ENCODE data around the gene PRRG4.

PRRG4 gene

DNA sequence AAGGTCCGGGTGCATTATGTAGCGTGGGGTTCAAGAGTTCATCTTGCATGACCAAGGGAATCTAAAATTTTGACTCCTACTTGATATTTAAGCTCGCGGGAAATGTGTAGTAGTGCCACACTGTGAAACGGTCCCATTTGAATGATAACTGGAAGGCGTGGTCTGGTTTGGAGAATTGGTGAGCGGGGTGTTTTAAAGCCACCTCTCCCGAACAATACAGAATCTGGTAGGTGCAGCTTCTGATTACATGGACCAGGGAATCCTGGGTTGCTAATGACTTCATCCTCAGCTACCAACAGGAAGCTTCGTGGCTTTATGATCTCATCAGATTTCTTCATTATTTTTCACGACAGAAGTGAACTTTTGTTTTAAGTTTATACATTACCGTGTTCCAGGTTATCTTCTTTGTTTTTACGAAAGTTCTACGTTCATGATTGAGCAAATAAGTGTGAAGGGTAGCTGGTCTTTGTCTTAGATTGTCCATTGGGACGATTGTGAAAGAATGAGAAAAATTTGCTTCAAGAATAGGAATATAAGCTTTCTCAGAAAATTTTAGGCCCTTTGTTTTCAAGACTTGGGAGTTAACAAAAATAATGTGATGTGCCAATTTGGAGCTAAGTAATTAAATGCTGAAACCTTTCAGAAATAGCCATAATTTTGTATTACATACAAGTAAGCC lies 64.6 kb downstream of the PRRG4 start:
- 4% methylated on average over 11 of the region's 14 CpGs for WGBS
- Histone ChIP-seq H4K91ac (ENCODE audit: low read length) (no peak overlapping the region), H3K4me2 (ENCODE audit: low read length, poor library complexity, severe bottlenecking) (peak overlapping the region; percentile 87)

DNA sequence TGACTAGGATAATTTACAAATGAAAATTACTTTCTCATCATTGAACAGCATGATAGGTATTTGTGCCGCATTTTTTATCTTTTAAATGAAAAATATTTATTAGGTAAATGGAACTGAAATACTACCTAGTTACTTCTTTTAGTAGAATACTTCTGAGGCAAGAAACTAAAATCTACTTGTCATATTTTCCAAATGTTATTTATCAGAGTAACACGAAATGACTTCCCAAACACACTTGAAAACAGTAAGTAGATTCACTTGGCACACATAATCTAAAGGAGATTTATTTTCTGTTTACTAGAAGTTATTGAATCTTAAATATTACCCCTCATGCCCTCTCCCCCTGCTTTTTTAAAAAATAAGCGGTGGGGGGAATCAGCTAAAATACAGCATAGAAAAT lies 65.2 kb downstream of the PRRG4 start:
- H3K4me1 ChIP-seq (ENCODE audit: control insufficient read depth, insufficient read depth, low read depth, low read length): no peaks in the 10 kb centered on the region
- no peak overlapping the region for H3K4me2 ChIP-seq (ENCODE audit: low read length, poor library complexity, severe bottlenecking)
- H2AFZ ChIP-seq (ENCODE audit: low read depth, low read length): no peak overlapping the region
- H2BK5ac ChIP-seq (ENCODE audit: low read depth, low read length, poor library complexity, severe bottlenecking): no peak overlapping the region
- peak overlapping the region in 1 of 2 experiments; percentile 91 for H3K4me3 ChIP-seq (ENCODE audit: insufficient read depth in 1 of 2, low read depth in 1 of 2, low read length in 2 of 2)
- peaks cover 10% of the 10 kb centered on the region for H3K79me1 ChIP-seq (replicated peaks; ENCODE audit: low read length, poor library complexity, severe bottlenecking)
- no peak overlapping the region for H4K8ac ChIP-seq (ENCODE audit: low read length)
- H2BK12ac ChIP-seq (ENCODE audit: low read length in 2 of 2): no peak overlapping the region
- WGBS: 88% methylated on average over 1 of the region's 3 CpGs
- DNase-seq: peak; percentile 6
- no peak overlapping the region for H3K4ac ChIP-seq (ENCODE audit: low read depth in 1 of 2, low read length in 2 of 2)
- no peak overlapping the region for H2AK5ac ChIP-seq (ENCODE audit: low read length, severe bottlenecking)
- H3K9me3 ChIP-seq (ENCODE audit: control insufficient read depth, low read length): no peaks in the 10 kb centered on the region
- no peak overlapping the region for H3K18ac ChIP-seq (ENCODE audit: low read depth in 1 of 2, low read length in 2 of 2)
- no peaks in the 10 kb centered on the region for H3K27me3 ChIP-seq (ENCODE audit: control insufficient read depth in 1 of 2, insufficient read depth in 1 of 2, low read length in 2 of 2)
- H4K91ac ChIP-seq (ENCODE audit: low read length): no peak overlapping the region
- no peak overlapping the region for H2BK15ac ChIP-seq (ENCODE audit: low read depth, poor library complexity, severe bottlenecking)
- no peak overlapping the region for H3K23ac ChIP-seq (ENCODE audit: low read length in 2 of 2)
- no peak overlapping the region for H3K14ac ChIP-seq (ENCODE audit: low read length in 2 of 2)
- no peak overlapping the region for H2BK120ac ChIP-seq (ENCODE audit: low read depth, low read length)
- H3K9ac ChIP-seq (ENCODE audit: low read length): peak overlapping the region; percentile 96
- H3K36me3 ChIP-seq (ENCODE audit: control insufficient read depth in 1 of 2, insufficient read depth in 2 of 2, low read depth in 1 of 2, low read length in 2 of 2): no peaks in the 10 kb centered on the region
- no peak overlapping the region for H3K27ac ChIP-seq (ENCODE audit: low read length, poor library complexity, severe bottlenecking)

More for the DNA sequence above, 64.6 kb downstream of the PRRG4 start:
- peaks cover 10% of the 10 kb centered on the region for H3K79me1 ChIP-seq (replicated peaks; ENCODE audit: low read length, poor library complexity, severe bottlenecking)
- H3K36me3 ChIP-seq (ENCODE audit: control insufficient read depth in 1 of 2, insufficient read depth in 2 of 2, low read depth in 1 of 2, low read length in 2 of 2): no peaks in the 10 kb centered on the region
- H2BK12ac ChIP-seq (ENCODE audit: low read length in 2 of 2): no peak overlapping the region
- no peak overlapping the region for H3K4ac ChIP-seq (ENCODE audit: low read depth in 1 of 2, low read length in 2 of 2)
- H3K18ac ChIP-seq (ENCODE audit: low read depth in 1 of 2, low read length in 2 of 2): peak overlapping the region in 1 of 2 experiments; percentile 16
- H3K27me3 ChIP-seq (ENCODE audit: control insufficient read depth in 1 of 2, insufficient read depth in 1 of 2, low read length in 2 of 2): no peaks in the 10 kb centered on the region
- no peak overlapping the region for H2BK120ac ChIP-seq (ENCODE audit: low read depth, low read length)
- no peak overlapping the region for H2BK15ac ChIP-seq (ENCODE audit: low read depth, poor library complexity, severe bottlenecking)
- H3K9me3 ChIP-seq (ENCODE audit: control insufficient read depth, low read length): no peaks in the 10 kb centered on the region
- no peaks in the 10 kb centered on the region for H3K4me1 ChIP-seq (ENCODE audit: control insufficient read depth, insufficient read depth, low read depth, low read length)
- H4K8ac ChIP-seq (ENCODE audit: low read length): no peak overlapping the region
- no peak overlapping the region for H2AFZ ChIP-seq (ENCODE audit: low read depth, low read length)
- H2AK5ac ChIP-seq (ENCODE audit: low read length, severe bottlenecking): no peak overlapping the region
- peak; percentile 90 for DNase-seq
- H2BK5ac ChIP-seq (ENCODE audit: low read depth, low read length, poor library complexity, severe bottlenecking): no peak overlapping the region
- peak overlapping the region; percentile 68 for H3K27ac ChIP-seq (ENCODE audit: low read length, poor library complexity, severe bottlenecking)
- H3K9ac ChIP-seq (ENCODE audit: low read length): peak overlapping the region; percentile 96
- H3K14ac ChIP-seq (ENCODE audit: low read length in 2 of 2): no peak overlapping the region
- no peak overlapping the region for H3K23ac ChIP-seq (ENCODE audit: low read length in 2 of 2)
- H3K4me3 ChIP-seq (ENCODE audit: insufficient read depth in 1 of 2, low read depth in 1 of 2, low read length in 2 of 2): peak overlapping the region; percentile 91 to 96

DNA sequence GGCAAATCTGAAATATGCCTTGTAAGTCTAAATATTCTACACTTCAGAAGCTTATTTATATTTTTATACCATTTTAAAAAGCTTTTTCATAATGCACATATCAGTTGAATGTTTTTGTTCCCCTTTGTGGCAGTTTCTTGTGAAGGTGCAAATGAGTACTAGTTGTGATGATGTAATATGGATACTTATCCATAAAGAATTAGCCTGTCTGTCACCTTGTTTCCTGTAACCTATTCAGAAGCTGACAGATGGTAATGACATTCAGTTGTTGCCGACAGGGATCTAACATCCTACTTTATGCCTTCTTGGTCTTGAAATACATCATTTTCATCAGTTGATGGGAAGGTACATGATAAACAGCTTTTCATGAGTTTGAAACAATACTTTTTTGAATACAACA lies 65.7 kb downstream of the PRRG4 start:
- no peak overlapping the region for H3K4me3 ChIP-seq (ENCODE audit: insufficient read depth in 1 of 2, low read depth in 1 of 2, low read length in 2 of 2)
- no peaks in the 10 kb centered on the region for H3K27me3 ChIP-seq (ENCODE audit: control insufficient read depth in 1 of 2, insufficient read depth in 1 of 2, low read length in 2 of 2)
- H3K79me1 ChIP-seq (replicated peaks; ENCODE audit: low read length, poor library complexity, severe bottlenecking): peaks cover 10% of the 10 kb centered on the region
- no peak overlapping the region for H2BK120ac ChIP-seq (ENCODE audit: low read depth, low read length)
- no peak overlapping the region for H2BK12ac ChIP-seq (ENCODE audit: low read length in 2 of 2)
- no peak overlapping the region for H3K27ac ChIP-seq (ENCODE audit: low read length, poor library complexity, severe bottlenecking)
- no peak overlapping the region for H2AFZ ChIP-seq (ENCODE audit: low read depth, low read length)
- no peak overlapping the region for H4K8ac ChIP-seq (ENCODE audit: low read length)
- H3K4me2 ChIP-seq (ENCODE audit: low read length, poor library complexity, severe bottlenecking): no peak overlapping the region
- H3K4me1 ChIP-seq (ENCODE audit: control insufficient read depth, insufficient read depth, low read depth, low read length): no peaks in the 10 kb centered on the region
- H3K9me3 ChIP-seq (ENCODE audit: control insufficient read depth, low read length): no peaks in the 10 kb centered on the region
- H3K14ac ChIP-seq (ENCODE audit: low read length in 2 of 2): no peak overlapping the region
- WGBS: no CpG with 5 or more reads among the region's 1 CpG
- DNase-seq: no peak
- H4K91ac ChIP-seq (ENCODE audit: low read length): no peak overlapping the region
- no peaks in the 10 kb centered on the region for H3K36me3 ChIP-seq (ENCODE audit: control insufficient read depth in 1 of 2, insufficient read depth in 2 of 2, low read depth in 1 of 2, low read length in 2 of 2)
- H2BK5ac ChIP-seq (ENCODE audit: low read depth, low read length, poor library complexity, severe bottlenecking): no peak overlapping the region
- H2BK15ac ChIP-seq (ENCODE audit: low read depth, poor library complexity, severe bottlenecking): no peak overlapping the region
- no peak overlapping the region for H2AK5ac ChIP-seq (ENCODE audit: low read length, severe bottlenecking)
- no peak overlapping the region for H3K23ac ChIP-seq (ENCODE audit: low read length in 2 of 2)
- no peak overlapping the region for H3K4ac ChIP-seq (ENCODE audit: low read depth in 1 of 2, low read length in 2 of 2)
- peak overlapping the region; percentile 96 for H3K9ac ChIP-seq (ENCODE audit: low read length)
- H3K18ac ChIP-seq (ENCODE audit: low read depth in 1 of 2, low read length in 2 of 2): no peak overlapping the region

DNA sequence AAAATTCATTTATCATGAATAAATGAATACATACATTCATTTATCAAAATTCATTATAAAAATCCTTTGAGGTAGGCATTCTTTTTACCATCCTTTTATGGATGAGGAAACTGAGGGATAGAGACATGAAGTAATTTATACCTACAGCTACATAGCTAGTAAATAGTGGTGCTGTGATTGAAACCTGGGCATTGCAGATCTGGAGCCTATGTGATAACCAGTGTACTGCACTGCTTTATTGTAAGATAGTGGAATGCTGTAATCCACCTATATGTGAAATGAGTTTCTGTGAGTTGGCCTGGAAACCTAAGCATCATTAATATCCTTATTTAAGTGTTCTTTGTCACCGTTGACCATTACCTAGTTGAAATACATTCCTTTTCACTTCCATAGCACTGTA lies 67.4 kb downstream of the PRRG4 start:
- no peaks in the 10 kb centered on the region for H3K36me3 ChIP-seq (ENCODE audit: control insufficient read depth in 1 of 2, insufficient read depth in 2 of 2, low read depth in 1 of 2, low read length in 2 of 2)
- H2AFZ ChIP-seq (ENCODE audit: low read depth, low read length): no peak overlapping the region
- H3K4me1 ChIP-seq (ENCODE audit: control insufficient read depth, insufficient read depth, low read depth, low read length): no peaks in the 10 kb centered on the region
- H3K79me1 ChIP-seq (replicated peaks; ENCODE audit: low read length, poor library complexity, severe bottlenecking): peaks cover 9% of the 10 kb centered on the region
- 100% methylated on average over 1 of the region's 1 CpG for WGBS
- H2AK5ac ChIP-seq (ENCODE audit: low read length, severe bottlenecking): no peak overlapping the region
- no peak overlapping the region for H3K27ac ChIP-seq (ENCODE audit: low read length, poor library complexity, severe bottlenecking)
- H3K14ac ChIP-seq (ENCODE audit: low read length in 2 of 2): no peak overlapping the region
- no peak overlapping the region for H3K9ac ChIP-seq (ENCODE audit: low read length)
- H4K8ac ChIP-seq (ENCODE audit: low read length): no peak overlapping the region
- no peak overlapping the region for H3K4me3 ChIP-seq (ENCODE audit: insufficient read depth in 1 of 2, low read depth in 1 of 2, low read length in 2 of 2)
- no peaks in the 10 kb centered on the region for H3K9me3 ChIP-seq (ENCODE audit: control insufficient read depth, low read length)
- no peak overlapping the region for H2BK5ac ChIP-seq (ENCODE audit: low read depth, low read length, poor library complexity, severe bottlenecking)
- no peak overlapping the region for H2BK120ac ChIP-seq (ENCODE audit: low read depth, low read length)
- no peak overlapping the region for H3K23ac ChIP-seq (ENCODE audit: low read length in 2 of 2)
- H3K18ac ChIP-seq (ENCODE audit: low read depth in 1 of 2, low read length in 2 of 2): no peak overlapping the region
- H2BK15ac ChIP-seq (ENCODE audit: low read depth, poor library complexity, severe bottlenecking): no peak overlapping the region
- no peak for DNase-seq
- H3K4me2 ChIP-seq (ENCODE audit: low read length, poor library complexity, severe bottlenecking): no peak overlapping the region
- no peak overlapping the region for H3K4ac ChIP-seq (ENCODE audit: low read depth in 1 of 2, low read length in 2 of 2)
- H4K91ac ChIP-seq (ENCODE audit: low read length): no peak overlapping the region
- no peak overlapping the region for H2BK12ac ChIP-seq (ENCODE audit: low read length in 2 of 2)
- H3K27me3 ChIP-seq (ENCODE audit: control insufficient read depth in 1 of 2, insufficient read depth in 1 of 2, low read length in 2 of 2): no peaks in the 10 kb centered on the region
